ENCODE results near the gene ASGR2. TPM values are rescaled to one million over a fixed set of nuclear protein-coding genes. Genes with fewer than 3 reads are reported as not detected.

ASGR2 gene
- total and polyA plus RNA-seq, 2 of the 13 experiments (the other 11 are each of a cell fraction or from before 2014, with no cell fraction given), result 320 to 754 TPM

DNA sequence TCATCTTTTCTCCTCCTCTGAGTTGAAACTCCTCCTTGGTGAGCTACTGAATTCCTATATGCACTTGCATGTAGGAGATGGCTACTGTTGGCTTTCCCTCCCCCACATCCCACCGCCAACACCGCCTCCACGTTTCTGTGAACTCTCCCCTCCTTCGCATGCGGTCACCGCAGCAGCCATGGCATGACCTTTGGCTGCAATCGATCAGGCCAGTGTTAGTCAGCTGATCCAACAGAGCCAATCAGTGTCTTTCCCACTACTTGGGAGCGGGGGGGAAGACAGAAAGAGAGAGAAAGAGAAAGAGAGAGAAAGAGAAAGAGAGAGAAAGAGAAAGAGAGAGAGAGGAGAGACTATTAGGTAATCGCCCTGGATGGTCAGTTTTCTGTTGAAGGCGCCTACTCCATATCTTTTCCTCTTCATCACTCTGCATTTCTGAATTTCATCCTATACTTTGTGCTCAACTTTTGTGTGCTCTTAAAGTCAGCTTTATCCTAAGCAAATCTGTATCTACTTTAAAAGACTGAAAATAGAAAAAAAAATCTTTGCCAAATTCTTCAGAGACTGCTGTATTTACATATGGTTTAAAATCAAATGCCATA lies 41.8 kb upstream of the ASGR2 start (continued):
- TF ChIP-seq LCORL (IDR thresholded peaks at IDR 0.05), result no peak
- no peak; the same call in 1 of the 2 replicates for TF ChIP-seq LCORL (CRISPR knock-in tag; IDR thresholded peaks at IDR 0.05)
- TF ChIP-seq, protein P1, sequence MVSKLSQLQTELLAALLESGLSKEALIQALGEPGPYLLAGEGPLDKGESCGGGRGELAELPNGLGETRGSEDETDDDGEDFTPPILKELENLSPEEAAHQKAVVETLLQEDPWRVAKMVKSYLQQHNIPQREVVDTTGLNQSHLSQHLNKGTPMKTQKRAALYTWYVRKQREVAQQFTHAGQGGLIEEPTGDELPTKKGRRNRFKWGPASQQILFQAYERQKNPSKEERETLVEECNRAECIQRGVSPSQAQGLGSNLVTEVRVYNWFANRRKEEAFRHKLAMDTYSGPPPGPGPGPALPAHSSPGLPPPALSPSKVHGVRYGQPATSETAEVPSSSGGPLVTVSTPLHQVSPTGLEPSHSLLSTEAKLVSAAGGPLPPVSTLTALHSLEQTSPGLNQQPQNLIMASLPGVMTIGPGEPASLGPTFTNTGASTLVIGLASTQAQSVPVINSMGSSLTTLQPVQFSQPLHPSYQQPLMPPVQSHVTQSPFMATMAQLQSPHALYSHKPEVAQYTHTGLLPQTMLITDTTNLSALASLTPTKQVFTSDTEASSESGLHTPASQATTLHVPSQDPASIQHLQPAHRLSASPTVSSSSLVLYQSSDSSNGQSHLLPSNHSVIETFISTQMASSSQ (IDR thresholded peaks at IDR 0.05; ENCODE audit: low read depth), result peak; percentile 40; the same call in 1 of the 2 replicates
- TF ChIP-seq, protein P1 (CRISPR knock-in tag; IDR thresholded peaks at IDR 0.05; ENCODE audit: borderline replicate concordance), result peak; percentile 41; the same call in 1 of the 2 replicates
- no peak for TF ChIP-seq U2AF1 (optimal IDR thresholded peaks at IDR 0.05; ENCODE audit: low read depth, low read length)
- no peak for TF ChIP-seq MATR3 (CRISPR knock-in tag; IDR thresholded peaks at IDR 0.05)
- TF ChIP-seq KLF9 (CRISPR knock-in tag; IDR thresholded peaks at IDR 0.05; ENCODE audit: low read depth), result peak; percentile 96; the same call in 1 of the 2 replicates
- TF ChIP-seq ZNF138 (CRISPR knock-in tag; IDR thresholded peaks at IDR 0.05; ENCODE audit: low read depth), result peak; percentile 48; the same call in 1 of the 2 replicates
- peak; percentile 82; the same call in 1 of the 2 replicates for TF ChIP-seq ZFP36L1 (CRISPR knock-in tag; IDR thresholded peaks at IDR 0.05)
- TF ChIP-seq, protein P2, sequence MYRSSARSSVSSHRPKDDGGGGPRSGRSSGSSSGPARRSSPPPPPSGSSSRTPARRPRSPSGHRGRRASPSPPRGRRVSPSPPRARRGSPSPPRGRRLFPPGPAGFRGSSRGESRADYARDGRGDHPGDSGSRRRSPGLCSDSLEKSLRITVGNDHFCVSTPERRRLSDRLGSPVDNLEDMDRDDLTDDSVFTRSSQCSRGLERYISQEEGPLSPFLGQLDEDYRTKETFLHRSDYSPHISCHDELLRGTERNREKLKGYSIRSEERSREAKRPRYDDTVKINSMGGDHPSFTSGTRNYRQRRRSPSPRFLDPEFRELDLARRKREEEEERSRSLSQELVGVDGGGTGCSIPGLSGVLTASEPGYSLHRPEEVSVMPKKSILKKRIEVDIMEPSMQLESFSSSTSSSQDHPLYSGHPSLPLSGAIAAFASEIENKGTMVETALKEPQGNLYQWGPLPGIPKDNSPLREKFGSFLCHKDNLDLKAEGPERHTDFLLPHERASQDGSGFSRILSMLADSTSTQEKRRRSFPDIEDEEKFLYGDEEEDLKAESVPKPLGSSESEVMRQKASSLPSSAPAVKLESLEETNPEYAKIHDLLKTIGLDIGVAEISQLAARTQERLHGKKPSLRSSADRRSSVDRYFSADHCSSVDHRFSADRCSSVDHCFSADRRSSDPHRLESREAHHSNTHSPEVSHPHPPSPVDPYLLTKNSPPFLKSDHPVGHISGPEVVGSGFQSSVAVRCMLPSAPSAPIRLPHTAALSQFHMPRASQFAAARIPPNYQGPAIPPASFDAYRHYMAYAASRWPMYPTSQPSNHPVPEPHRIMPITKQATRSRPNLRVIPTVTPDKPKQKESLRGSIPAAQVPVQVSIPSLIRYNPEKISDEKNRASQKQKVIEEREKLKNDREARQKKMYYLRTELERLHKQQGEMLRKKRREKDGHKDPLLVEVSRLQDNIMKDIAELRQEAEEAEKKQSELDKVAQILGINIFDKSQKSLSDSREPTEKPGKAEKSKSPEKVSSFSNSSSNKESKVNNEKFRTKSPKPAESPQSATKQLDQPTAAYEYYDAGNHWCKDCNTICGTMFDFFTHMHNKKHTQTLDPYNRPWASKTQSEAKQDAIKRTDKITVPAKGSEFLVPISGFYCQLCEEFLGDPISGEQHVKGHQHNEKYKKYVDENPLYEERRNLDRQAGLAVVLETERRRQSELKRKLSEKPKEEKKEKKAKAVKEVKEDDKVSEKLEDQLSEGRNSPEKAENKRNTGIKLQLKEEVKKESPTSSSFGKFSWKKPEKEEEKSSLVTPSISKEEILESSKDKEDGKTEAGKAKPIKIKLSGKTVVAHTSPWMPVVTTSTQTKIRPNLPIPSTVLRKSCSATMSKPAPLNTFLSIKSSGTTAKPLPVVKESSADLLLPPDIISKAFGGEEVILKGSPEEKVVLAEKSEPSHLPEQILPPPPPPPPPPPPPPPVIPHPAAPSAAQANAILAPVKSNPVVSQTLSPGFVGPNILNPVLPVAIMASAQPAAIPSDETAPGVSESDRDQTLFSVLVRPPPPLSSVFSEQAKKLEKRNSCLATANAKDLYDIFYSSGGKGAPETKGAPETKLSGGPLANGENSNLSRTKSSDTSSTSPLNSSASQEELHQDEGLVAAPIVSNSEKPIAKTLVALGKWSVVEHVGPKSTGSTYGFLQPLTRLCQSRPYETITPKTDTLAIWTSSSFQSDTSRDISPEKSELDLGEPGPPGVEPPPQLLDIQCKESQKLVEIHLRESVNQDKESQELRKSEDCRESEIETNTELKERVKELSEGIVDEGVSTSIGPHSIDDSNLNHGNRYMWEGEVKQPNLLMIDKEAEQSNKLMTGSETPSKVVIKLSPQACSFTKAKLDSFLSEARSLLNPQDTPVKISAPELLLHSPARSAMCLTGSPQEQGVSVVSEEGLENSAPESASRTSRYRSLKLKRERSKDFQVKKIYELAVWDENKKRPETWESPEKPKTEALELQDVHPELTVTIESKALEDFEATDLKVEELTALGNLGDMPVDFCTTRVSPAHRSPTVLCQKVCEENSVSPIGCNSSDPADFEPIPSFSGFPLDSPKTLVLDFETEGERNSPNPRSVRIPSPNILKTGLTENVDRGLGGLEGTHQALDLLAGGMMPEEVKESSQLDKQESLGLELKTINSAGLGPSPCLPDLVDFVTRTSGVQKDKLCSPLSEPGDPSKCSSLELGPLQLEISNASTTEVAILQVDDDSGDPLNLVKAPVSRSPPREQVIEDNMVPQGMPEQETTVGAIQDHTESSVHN (CRISPR knock-in tag; IDR thresholded peaks at IDR 0.05), result peak; percentile 95
- TF ChIP-seq, protein P3, sequence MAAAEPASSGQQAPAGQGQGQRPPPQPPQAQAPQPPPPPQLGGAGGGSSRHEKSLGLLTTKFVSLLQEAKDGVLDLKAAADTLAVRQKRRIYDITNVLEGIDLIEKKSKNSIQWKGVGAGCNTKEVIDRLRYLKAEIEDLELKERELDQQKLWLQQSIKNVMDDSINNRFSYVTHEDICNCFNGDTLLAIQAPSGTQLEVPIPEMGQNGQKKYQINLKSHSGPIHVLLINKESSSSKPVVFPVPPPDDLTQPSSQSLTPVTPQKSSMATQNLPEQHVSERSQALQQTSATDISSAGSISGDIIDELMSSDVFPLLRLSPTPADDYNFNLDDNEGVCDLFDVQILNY (CRISPR knock-in tag; conservative IDR thresholded peaks at IDR 0.05), result no peak
